H9 (cell line): Measurements from ENCODE around the gene ZBTB44. TPM values are rescaled to one million over a fixed set of nuclear protein-coding genes. Genes with fewer than 3 reads are reported as not detected.

Source experiments
- DNase-seq: peaks from one replicate; pipeline ENCODE4 v3.0.0-alpha.2; 2017
- H2AFZ ChIP-seq: one replicate; pipeline ENCODE4 v1.6.1; 2013; ENCODE audit warnings: mild to moderate bottlenecking, low read length, control low read depth, moderate library complexity
- H2AK5ac ChIP-seq: 2 replicates; pipeline ENCODE4 v1.6.1; 2013; ENCODE audit warnings: low read length, control low read depth, mixed read lengths; ENCODE audit not compliant: insufficient read length
- H2BK120ac ChIP-seq: one replicate; pipeline ENCODE4 v1.6.1; 2013; ENCODE audit warnings: low read depth, mild to moderate bottlenecking, low read length, control low read depth, inconsistent platforms; ENCODE audit not compliant: poor library complexity, severe bottlenecking
- H2BK12ac ChIP-seq: 2 replicates; pipeline ENCODE4 v1.6.1; 2013; ENCODE audit warnings: low read length, control low read depth, mixed read lengths, low read depth; ENCODE audit not compliant: insufficient read length
- H2BK15ac ChIP-seq: 2 replicates; pipeline ENCODE4 v1.6.1; 2013; ENCODE audit warnings: low read depth, low read length, control low read depth
- H2BK20ac ChIP-seq: one replicate; pipeline ENCODE4 v1.6.1; 2013; ENCODE audit warnings: low read depth, mild to moderate bottlenecking, low read length, control low read depth, inconsistent platforms; ENCODE audit not compliant: poor library complexity, severe bottlenecking
- H2BK5ac ChIP-seq: 2 replicates; pipeline ENCODE4 v1.6.1; 2013; ENCODE audit warnings: low read length, control low read depth, mixed read lengths; ENCODE audit not compliant: insufficient read length
- H3K14ac ChIP-seq: 2 replicates; pipeline ENCODE4 v1.6.1; 2013; ENCODE audit warnings: low read length, control low read depth; ENCODE audit not compliant: insufficient read depth
- H3K18ac ChIP-seq: 2 replicates; pipeline ENCODE4 v1.6.1; 2013; ENCODE audit warnings: low read depth, mild to moderate bottlenecking, mixed read lengths, low read length, control low read depth; ENCODE audit not compliant: insufficient read length
- H3K23ac ChIP-seq: 2 replicates; pipeline ENCODE4 v1.6.1; 2013; ENCODE audit warnings: low read length, control low read depth, mixed read lengths, low read depth; ENCODE audit not compliant: insufficient read length
- H3K23me2 ChIP-seq: 2 replicates; pipeline ENCODE4 v1.6.1; 2013; ENCODE audit warnings: low read depth, mild to moderate bottlenecking, mixed read lengths, low read length, control low read depth; ENCODE audit not compliant: insufficient read length, poor library complexity, severe bottlenecking
- H3K27ac ChIP-seq: 2 replicates; pipeline ENCODE4 v1.5.1; 2013; ENCODE audit warnings: low read length, control low read depth, mixed read lengths, low read depth; ENCODE audit not compliant: insufficient read length
- H3K27me3 ChIP-seq: 2 replicates; pipeline ENCODE4 v1.6.1; 2013; ENCODE audit warnings: low read length, control low read depth, inconsistent platforms; ENCODE audit not compliant: insufficient read depth
- H3K4ac ChIP-seq: 2 replicates; pipeline ENCODE4 v1.6.1; 2013; ENCODE audit warnings: low read depth, mild to moderate bottlenecking, control low read depth, inconsistent platforms, low read length, moderate library complexity
- H3K4me1 ChIP-seq: 2 replicates; pipeline ENCODE4 v1.6.1; 2013; ENCODE audit warnings: low read length, control low read depth, inconsistent platforms; ENCODE audit not compliant: insufficient read depth
- H3K4me2 ChIP-seq: 2 replicates; pipeline ENCODE4 v1.6.1; 2013; ENCODE audit warnings: low read length, control low read depth, mixed read lengths; ENCODE audit not compliant: insufficient read length, insufficient read depth
- H3K56ac ChIP-seq: 2 replicates; pipeline ENCODE4 v1.6.1; 2013; ENCODE audit warnings: low read depth, mild to moderate bottlenecking, mixed read lengths, low read length, control low read depth; ENCODE audit not compliant: insufficient read length
- H3K79me1 ChIP-seq: 2 replicates; pipeline ENCODE4 v1.6.1; 2013; ENCODE audit warnings: low read depth, mild to moderate bottlenecking, moderate library complexity, low read length, control low read depth, inconsistent platforms; ENCODE audit not compliant: insufficient read depth, poor library complexity, severe bottlenecking
- H3K79me2 ChIP-seq: 2 replicates; pipeline ENCODE4 v1.6.1; 2013; ENCODE audit warnings: low read length, control low read depth, inconsistent platforms; ENCODE audit not compliant: insufficient read depth
- H3K9ac ChIP-seq: 2 replicates; pipeline ENCODE4 v1.6.1; 2013; ENCODE audit warnings: low read length, control low read depth, mixed read lengths; ENCODE audit not compliant: insufficient read length; ENCODE audit errors: extremely low read depth
- H3K9me3 ChIP-seq: one replicate; pipeline ENCODE4 v1.6.1; 2013; ENCODE audit warnings: low read depth, low read length, inconsistent platforms; ENCODE audit not compliant: control insufficient read depth
- H3T11ph ChIP-seq: one replicate; pipeline ENCODE4 v1.6.1; 2013; ENCODE audit warnings: mild to moderate bottlenecking, low read length, control low read depth, inconsistent platforms
- H4K20me1 ChIP-seq: one replicate; pipeline ENCODE4 v1.6.1; 2013; ENCODE audit not compliant: control insufficient read depth, insufficient read length, insufficient read depth
- H4K5ac ChIP-seq: 2 replicates; pipeline ENCODE4 v1.6.1; 2013; ENCODE audit warnings: low read depth, mild to moderate bottlenecking, mixed read lengths, low read length, control low read depth; ENCODE audit not compliant: insufficient read length
- H4K8ac ChIP-seq: replicated peaks from 2 replicates; pipeline ENCODE4 v1.6.1; 2013; ENCODE audit warnings: low read length, control low read depth, mixed read lengths, low read depth; ENCODE audit not compliant: insufficient read length
- H4K91ac ChIP-seq: 2 replicates; pipeline ENCODE4 v1.6.1; 2013; ENCODE audit warnings: low read depth, mild to moderate bottlenecking, moderate library complexity, mixed read lengths, low read length, control low read depth; ENCODE audit not compliant: insufficient read length
- H3K27ac Mint-ChIP-seq, 3 experiments: 2 replicates in 2 of 3; 3 replicates in 1 of 3; pipeline ENCODE4 v1.8.0; 2020 to 2021; ENCODE audit warnings: mixed read lengths in 3 of 3, mild to moderate bottlenecking in 1 of 3, moderate library complexity in 1 of 3
- H3K27me3 Mint-ChIP-seq: 2 replicates; pipeline ENCODE4 v1.8.0; 2021; ENCODE audit warnings: low read depth, mild to moderate bottlenecking, moderate library complexity, mixed read lengths
- H3K36me3 Mint-ChIP-seq, 3 experiments: 2 replicates in 2 of 3; 3 replicates in 1 of 3; pipeline ENCODE4 v1.8.0; 2020 to 2021; ENCODE audit warnings: low read depth in 3 of 3, mixed read lengths in 3 of 3; ENCODE audit not compliant: insufficient read depth in 1 of 3
- H3K4me1 Mint-ChIP-seq, 2 experiments: 2 replicates each; pipeline ENCODE4 v1.8.0; 2020; ENCODE audit warnings: mixed read lengths in 2 of 2
- H3K4me3 Mint-ChIP-seq, 2 experiments: 2 replicates in 1 of 2; 3 replicates in 1 of 2; pipeline ENCODE4 v1.8.0; 2020 to 2021; ENCODE audit warnings: mild to moderate bottlenecking in 2 of 2, mixed read lengths in 2 of 2, moderate library complexity in 1 of 2
- H3K9me3 Mint-ChIP-seq, 2 experiments: 2 replicates in 1 of 2; 3 replicates in 1 of 2; pipeline ENCODE4 v1.8.0; 2020; ENCODE audit warnings: mild to moderate bottlenecking in 2 of 2, mixed read lengths in 2 of 2, moderate library complexity in 1 of 2
- CTCF ChIP-seq: fragments of 200-600 bp; sonication (generic); conservative IDR thresholded peaks from 3 replicates; pipeline ENCODE4 v1.8.0; 2021; ENCODE audit warnings: antibody characterized with exemption, mild to moderate bottlenecking
- WGBS: extraction: QIAGEN DNeasy Blood & Tissue Kit; methylation state at CpG from one replicate; pipeline ENCODE4 v1.1.7; 2013; ENCODE audit warnings: missing lambda C conversion rate, low lambda C conversion rate, mixed read lengths; ENCODE audit not compliant: insufficient read length; ENCODE audit errors: extremely low coverage; 5-methylcytosine and 5-hydroxymethylcytosine counted together
- total RNA-seq: library from RNA; stranded (reverse); gene quantifications from 2 replicates; pipeline ENCODE4 v1.2.1, GENCODE V29; 2021

The ZBTB44 gene
- total RNA-seq, 1 experiment from 2014 or later: 67.7 TPM

DNA sequence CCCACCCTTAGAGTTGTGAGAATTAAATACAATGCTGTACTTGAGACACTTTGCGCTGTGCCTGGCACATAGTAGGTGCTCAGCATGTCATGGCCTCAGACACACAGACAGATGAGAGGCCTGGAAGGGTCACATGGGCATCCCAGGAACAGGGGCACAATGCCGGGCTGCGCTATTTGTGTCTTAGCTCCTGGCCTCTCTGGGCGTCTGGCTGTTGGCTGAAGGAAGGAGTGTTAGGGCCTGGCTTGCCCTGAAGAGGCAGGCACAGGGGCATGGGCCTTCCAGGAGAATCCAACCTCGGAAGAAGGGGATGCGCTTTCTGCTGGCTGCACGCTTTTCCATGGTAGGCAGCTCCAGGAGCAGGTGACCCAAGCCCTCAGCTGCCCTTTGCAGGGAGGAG lies 113.7 kb downstream of the ZBTB44 start:
- no peak overlapping the region for H3K4me2 ChIP-seq
- H2AK5ac ChIP-seq: no peak overlapping the region
- no peak overlapping the region for H3K27ac ChIP-seq
- H4K5ac ChIP-seq: no peak overlapping the region
- no peak overlapping the region for H3K56ac ChIP-seq
- H3K9me3 ChIP-seq: no peaks in the 10 kb centered on the region
- no peaks in the 10 kb centered on the region for H3K4me1 ChIP-seq
- H2BK15ac ChIP-seq: no peak overlapping the region
- Mint-ChIP-seq H3K27ac (no peak overlapping the region), H3K4me3 (no peak overlapping the region), H3K27me3 (no peaks in the 10 kb centered on the region; the same call in 1 of the 2 replicates), H3K9me3 (peaks cover 0 to 4% of the 10 kb centered on the region in 2 experiments; a peak in 1 of 5 replicates), H3K4me1 (no peaks in the 10 kb centered on the region), H3K36me3 (peaks cover 12 to 25% (median 16%) of the 10 kb centered on the region in 3 experiments)
- no peak overlapping the region for H2BK12ac ChIP-seq
- H3K14ac ChIP-seq: no peak overlapping the region
- H3K9ac ChIP-seq: no peak overlapping the region
- no peaks in the 10 kb centered on the region for H3K23me2 ChIP-seq
- no peaks in the 10 kb centered on the region for H3K27me3 ChIP-seq
- no peak for TF ChIP-seq CTCF
- H3K79me2 ChIP-seq: no peaks in the 10 kb centered on the region
- no peak for DNase-seq
- H2AFZ ChIP-seq: no peak overlapping the region
- no peak overlapping the region for H4K8ac ChIP-seq
- H3T11ph ChIP-seq: no peak overlapping the region
- no CpG with 5 or more reads among the region's 7 CpGs for WGBS
- no peak overlapping the region for H2BK5ac ChIP-seq
- no peak overlapping the region for H3K18ac ChIP-seq
- H3K4ac ChIP-seq: no peak overlapping the region
- no peak overlapping the region for H3K23ac ChIP-seq
- H2BK120ac ChIP-seq: no peak overlapping the region
- H3K79me1 ChIP-seq: no peaks in the 10 kb centered on the region
- no peaks in the 10 kb centered on the region for H4K20me1 ChIP-seq
- H4K91ac ChIP-seq: no peak overlapping the region
- H2BK20ac ChIP-seq: no peak overlapping the region
